Measurements from ENCODE around the gene SIGLEC15.

DNA sequence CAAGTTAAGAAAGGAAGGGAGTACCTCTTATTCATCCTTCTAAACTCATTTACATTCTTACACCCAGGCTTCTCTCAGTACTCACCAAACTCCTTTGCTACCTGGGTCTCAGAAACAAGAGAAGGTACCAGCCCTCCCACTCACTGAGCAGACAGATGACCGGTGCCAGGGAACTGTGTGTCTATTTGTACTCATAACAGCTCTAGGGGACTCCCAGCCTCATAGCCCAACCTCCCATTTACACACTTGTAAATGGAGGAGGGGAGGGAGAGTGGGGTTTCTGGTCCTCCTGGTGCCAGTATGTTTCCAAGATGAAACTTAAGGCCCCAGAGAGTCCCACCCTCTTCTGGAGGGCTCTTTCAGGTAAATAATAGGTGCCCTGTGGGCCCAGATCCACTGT lies 42.8 kb upstream of the SIGLEC15 start:
- TF ChIP-seq CTCF (IDR thresholded peaks at IDR 0.05) = no peak
- TF ChIP-seq POLR2AphosphoS5 (IDR thresholded peaks at IDR 0.05) = no peak
- no peak for TF ChIP-seq POLR2A (IDR thresholded peaks at IDR 0.05)
- TF ChIP-seq EP300 (IDR thresholded peaks at IDR 0.05) = no peak
